ENCODE results near the gene ASTN1.

DNA sequence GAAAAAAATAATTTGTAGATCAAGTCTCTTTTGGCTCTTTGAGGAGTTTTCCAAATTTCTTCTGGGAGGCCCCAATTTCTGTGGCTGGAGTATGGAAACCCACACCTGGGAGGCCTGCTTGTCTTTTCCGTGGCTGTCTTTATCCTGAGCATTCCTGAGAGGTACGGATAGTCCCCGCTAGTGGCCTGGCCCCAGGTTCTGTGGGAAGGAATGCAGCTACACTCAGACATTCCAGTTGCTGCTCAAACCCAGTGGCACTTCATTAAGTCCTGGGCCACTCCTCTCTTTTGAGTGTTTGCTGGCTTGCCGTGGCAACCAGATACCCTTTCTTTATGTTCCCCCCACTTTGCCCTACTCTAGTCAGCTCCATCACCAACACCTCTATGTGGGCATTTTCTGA, 310.4 kb downstream of the ASTN1 start:
- TF ChIP-seq, protein P1, sequence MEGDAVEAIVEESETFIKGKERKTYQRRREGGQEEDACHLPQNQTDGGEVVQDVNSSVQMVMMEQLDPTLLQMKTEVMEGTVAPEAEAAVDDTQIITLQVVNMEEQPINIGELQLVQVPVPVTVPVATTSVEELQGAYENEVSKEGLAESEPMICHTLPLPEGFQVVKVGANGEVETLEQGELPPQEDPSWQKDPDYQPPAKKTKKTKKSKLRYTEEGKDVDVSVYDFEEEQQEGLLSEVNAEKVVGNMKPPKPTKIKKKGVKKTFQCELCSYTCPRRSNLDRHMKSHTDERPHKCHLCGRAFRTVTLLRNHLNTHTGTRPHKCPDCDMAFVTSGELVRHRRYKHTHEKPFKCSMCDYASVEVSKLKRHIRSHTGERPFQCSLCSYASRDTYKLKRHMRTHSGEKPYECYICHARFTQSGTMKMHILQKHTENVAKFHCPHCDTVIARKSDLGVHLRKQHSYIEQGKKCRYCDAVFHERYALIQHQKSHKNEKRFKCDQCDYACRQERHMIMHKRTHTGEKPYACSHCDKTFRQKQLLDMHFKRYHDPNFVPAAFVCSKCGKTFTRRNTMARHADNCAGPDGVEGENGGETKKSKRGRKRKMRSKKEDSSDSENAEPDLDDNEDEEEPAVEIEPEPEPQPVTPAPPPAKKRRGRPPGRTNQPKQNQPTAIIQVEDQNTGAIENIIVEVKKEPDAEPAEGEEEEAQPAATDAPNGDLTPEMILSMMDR (conservative IDR thresholded peaks at IDR 0.05; ENCODE audit: low read length), result no peak
- TF ChIP-seq EZH2phosphoT487 (IDR thresholded peaks at IDR 0.05; ENCODE audit: borderline replicate concordance, low read depth, low read length), result no peak

All from OCI-LY7 (cell line).